ENCODE measurements around the gene CHGA. TPM values are rescaled to one million over a fixed set of nuclear protein-coding genes. Genes with fewer than 3 reads are reported as not detected.

The CHGA gene
- total RNA-seq, 1 experiment from 2014 or later: 8.5 TPM

DNA sequence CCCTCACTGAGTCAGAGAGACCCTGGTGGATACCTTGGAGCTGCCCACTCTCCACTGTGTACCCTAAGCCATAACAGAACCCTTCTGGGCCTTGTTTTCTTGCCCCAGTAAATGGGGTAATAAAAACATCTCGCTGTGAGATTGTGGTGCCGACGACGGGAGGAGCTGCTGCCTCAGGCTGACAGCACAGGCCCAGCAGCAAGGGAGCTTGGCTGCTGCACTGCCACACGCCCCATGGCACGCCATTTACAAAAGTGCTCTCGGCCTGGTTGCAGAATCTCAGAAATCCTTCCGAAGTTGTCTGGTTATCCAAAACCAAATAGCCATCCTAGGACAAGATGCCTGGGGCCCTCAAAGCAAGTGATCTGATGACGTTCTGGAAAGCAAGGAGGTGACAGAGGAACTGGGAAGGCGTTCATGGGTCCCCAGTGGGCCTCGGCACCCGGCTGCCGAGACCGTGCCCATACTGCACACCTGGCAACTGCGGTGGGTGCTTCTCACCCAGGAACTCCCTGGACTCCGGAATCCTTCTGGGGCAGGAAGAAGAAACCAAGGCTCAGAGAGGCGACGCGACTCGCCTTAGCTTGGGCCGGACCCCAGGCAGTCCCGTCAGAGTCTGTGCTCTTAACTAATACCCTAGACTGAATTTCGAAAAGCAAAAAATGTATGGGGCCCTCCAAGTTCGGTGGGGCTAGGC lies 26.7 kb downstream of the CHGA start:
- TF ChIP-seq HMGA2 (CRISPR knock-in tag; IDR thresholded peaks at IDR 0.05) (no peak), NFYB (CRISPR knock-in tag; conservative IDR thresholded peaks at IDR 0.05; ENCODE audit: low read depth) (no peak), TP53 (CRISPR knock-in tag; IDR thresholded peaks at IDR 0.05) (no peak), NR2C2 (CRISPR knock-in tag; IDR thresholded peaks at IDR 0.05) (no peak), ARID4B (CRISPR knock-in tag; IDR thresholded peaks at IDR 0.05; ENCODE audit: borderline replicate concordance) (no peak), RELA (CRISPR knock-in tag; IDR thresholded peaks at IDR 0.05; ENCODE audit: borderline replicate concordance) (no peak), NFE2L1 (CRISPR knock-in tag; IDR thresholded peaks at IDR 0.05) (no peak), AFF4 (CRISPR knock-in tag; IDR thresholded peaks at IDR 0.05; ENCODE audit: borderline replicate concordance) (no peak), ATF1 (CRISPR knock-in tag; IDR thresholded peaks at IDR 0.05) (no peak)
- TF ChIP-seq, protein P1, sequence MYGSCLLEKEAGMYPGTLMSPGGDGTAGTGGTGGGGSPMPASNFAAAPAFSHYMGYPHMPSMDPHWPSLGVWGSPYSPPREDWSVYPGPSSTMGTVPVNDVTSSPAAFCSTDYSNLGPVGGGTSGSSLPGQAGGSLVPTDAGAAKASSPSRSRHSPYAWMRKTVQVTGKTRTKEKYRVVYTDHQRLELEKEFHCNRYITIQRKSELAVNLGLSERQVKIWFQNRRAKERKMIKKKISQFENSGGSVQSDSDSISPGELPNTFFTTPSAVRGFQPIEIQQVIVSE (CRISPR knock-in tag; IDR thresholded peaks at IDR 0.05; ENCODE audit: borderline replicate concordance): no peak
- Mint-ChIP-seq H3K36me3 (peaks cover 18% of the 10 kb centered on the region; the same call in 1 of the 2 replicates), H3K4me1 (peaks cover under 1% of the 10 kb centered on the region; the same call in 1 of the 2 replicates), H3K27ac (no peak overlapping the region), H3K9me3 (no peaks in the 10 kb centered on the region), H3K27me3 (ENCODE audit: low read depth) (no peaks in the 10 kb centered on the region), H3K4me3 (no peak overlapping the region)
- DNase-seq (ENCODE audit: low spot score) (no peak), ATAC-seq (no peak)
- ChIA-PET CTCF (no interaction called here), POLR2A (no interaction called here)

DNA sequence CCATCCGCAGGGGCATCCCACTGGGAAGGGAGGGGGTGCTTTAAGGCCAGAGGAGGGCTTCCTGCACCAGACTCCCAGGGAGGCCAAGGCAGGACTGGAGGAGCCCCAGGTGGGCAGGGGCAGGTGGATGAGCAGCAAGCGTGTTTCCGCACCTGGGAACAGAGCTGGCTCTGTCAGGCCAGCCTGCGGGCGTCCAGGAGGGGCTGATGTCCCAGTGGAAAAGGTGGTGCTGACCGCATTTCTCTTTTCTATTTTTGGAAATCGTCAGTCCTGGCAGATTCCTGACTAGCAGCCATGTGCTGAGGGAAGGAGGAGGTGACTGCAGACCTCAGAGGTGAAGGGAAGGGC lies 27.2 kb downstream of the CHGA start:
- ChIA-PET POLR2A (no interaction called here), CTCF (no interaction called here)
- no peak overlapping the region for H3K27ac Mint-ChIP-seq
- H3K27me3 Mint-ChIP-seq (ENCODE audit: low read depth): no peaks in the 10 kb centered on the region
- peaks cover 21% of the 10 kb centered on the region for H3K36me3 Mint-ChIP-seq
- DNase-seq (ENCODE audit: low spot score) (no peak), ATAC-seq (no peak)
- peaks cover 6% of the 10 kb centered on the region for H3K4me1 Mint-ChIP-seq
- no peak overlapping the region for H3K4me3 Mint-ChIP-seq
- no peaks in the 10 kb centered on the region for H3K9me3 Mint-ChIP-seq
- TF ChIP-seq ESRRA (CRISPR knock-in tag; IDR thresholded peaks at IDR 0.05; ENCODE audit: borderline replicate concordance) (no peak), ZNF416 (CRISPR knock-in tag; IDR thresholded peaks at IDR 0.05) (no peak), NR3C1 (CRISPR knock-in tag; conservative IDR thresholded peaks at IDR 0.05; ENCODE audit: low read depth) (no peak), USF1 (CRISPR knock-in tag; IDR thresholded peaks at IDR 0.05) (no peak), ZNF396 (CRISPR knock-in tag; IDR thresholded peaks at IDR 0.05; ENCODE audit: borderline replicate concordance) (no peak), ZNF281 (CRISPR knock-in tag; IDR thresholded peaks at IDR 0.05) (no peak)
- TF ChIP-seq, protein P2, sequence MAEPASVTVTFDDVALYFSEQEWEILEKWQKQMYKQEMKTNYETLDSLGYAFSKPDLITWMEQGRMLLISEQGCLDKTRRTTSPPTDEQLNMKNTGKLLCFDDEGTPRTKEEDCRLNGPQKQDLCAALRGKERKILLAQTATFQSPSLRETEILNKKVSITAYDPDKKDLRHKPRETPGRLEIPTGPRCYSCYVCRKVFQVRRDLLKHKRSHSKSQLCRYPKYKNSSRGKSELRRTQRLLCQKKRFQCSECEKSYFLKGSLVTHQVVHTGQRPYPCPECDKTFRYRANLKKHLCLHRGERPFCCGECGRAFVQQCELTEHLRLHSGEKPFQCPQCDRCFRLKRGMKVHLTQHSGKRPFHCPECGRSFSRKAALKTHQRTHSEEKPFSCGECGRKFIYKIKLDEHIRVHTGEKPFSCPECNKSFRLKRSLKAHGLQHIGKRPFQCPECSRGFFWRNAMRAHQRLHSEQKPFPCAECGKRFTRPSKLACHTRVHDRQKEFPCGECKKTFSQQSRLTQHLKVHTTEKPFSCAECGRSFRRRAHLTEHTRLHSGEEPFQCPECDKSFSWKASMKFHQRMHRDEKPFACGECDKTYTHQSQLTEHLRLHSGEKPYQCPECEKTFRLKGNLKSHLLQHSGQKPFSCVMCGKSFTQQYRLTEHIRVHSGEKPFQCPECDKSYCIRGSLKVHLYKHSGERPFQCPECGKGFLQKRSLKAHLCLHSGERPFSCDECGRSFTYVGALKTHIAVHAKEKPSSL (CRISPR knock-in tag; conservative IDR thresholded peaks at IDR 0.05): no peak
- TF ChIP-seq, protein P3, sequence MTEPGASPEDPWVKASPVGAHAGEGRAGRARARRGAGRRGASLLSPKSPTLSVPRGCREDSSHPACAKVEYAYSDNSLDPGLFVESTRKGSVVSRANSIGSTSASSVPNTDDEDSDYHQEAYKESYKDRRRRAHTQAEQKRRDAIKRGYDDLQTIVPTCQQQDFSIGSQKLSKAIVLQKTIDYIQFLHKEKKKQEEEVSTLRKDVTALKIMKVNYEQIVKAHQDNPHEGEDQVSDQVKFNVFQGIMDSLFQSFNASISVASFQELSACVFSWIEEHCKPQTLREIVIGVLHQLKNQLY (CRISPR knock-in tag; IDR thresholded peaks at IDR 0.05): no peak
